Lower lobe of right lung (tissue), 2 donors: ENCODE results near the gene CDKN1C. TPM values are rescaled to one million over a fixed set of nuclear protein-coding genes. Genes with fewer than 3 reads are reported as not detected.

Experiments
- ATAC-seq, 2 donors: fragments of 200-7000 bp; cut with Tn5 transposase; one replicate each; pipeline ENCODE4 v1.9.1; 2020 to 2022; ENCODE audit warnings: mild to moderate bottlenecking in 2 of 2, moderate library complexity in 2 of 2
- DNase-seq: peaks from one replicate; pipeline ENCODE4 v3.0.0-alpha.2; 2020
- H3K27ac ChIP-seq: fragments of 200-600 bp; one replicate; pipeline ENCODE4 v1.8.0; 2022
- H3K27me3 ChIP-seq: fragments of 200-600 bp; one replicate; pipeline ENCODE4 v1.8.0; 2022; ENCODE audit warnings: low read depth
- H3K36me3 ChIP-seq: fragments of 200-600 bp; one replicate; pipeline ENCODE4 v1.8.0; 2022; ENCODE audit warnings: mild to moderate bottlenecking
- H3K4me1 ChIP-seq: fragments of 200-600 bp; one replicate; pipeline ENCODE4 v1.8.0; 2022
- H3K4me3 ChIP-seq: fragments of 200-600 bp; one replicate; pipeline ENCODE4 v1.8.0; 2022; ENCODE audit warnings: mild to moderate bottlenecking
- H3K9me3 ChIP-seq: fragments of 200-600 bp; one replicate; pipeline ENCODE4 v1.8.0; 2022
- intact Hi-C: fragments of 100-400 bp; cut with DNase I; formaldehyde crosslinking; loops from one replicate; pipeline ENCODE4 v1.11.0; 2022
- total RNA-seq: library from RNA; stranded (reverse); fragmentation: NEBNext Ultra II Directional; extraction: Animal tissue kit (Norgen Biotek cat#: 25700); gene quantifications from one replicate; pipeline ENCODE4 v1.2.1, GENCODE V29; 2021
- TF ChIP-seq, protein P1 (sequence below): fragments of 200-600 bp; IDR thresholded peaks from one replicate; pipeline ENCODE4 v1.8.0; 2022; ENCODE audit warnings: antibody characterized with exemption, mild to moderate bottlenecking
- donor health status: DM: no; HTN: yes; CAD: no; lungs with severe emphysema.

The CDKN1C gene
- total RNA-seq, 1 donor from 2014 or later, result 39.5 TPM

GRCh38 chr11:2924821-2925675, 39.5 kb upstream of the CDKN1C start:
- TF ChIP-seq, protein P1, sequence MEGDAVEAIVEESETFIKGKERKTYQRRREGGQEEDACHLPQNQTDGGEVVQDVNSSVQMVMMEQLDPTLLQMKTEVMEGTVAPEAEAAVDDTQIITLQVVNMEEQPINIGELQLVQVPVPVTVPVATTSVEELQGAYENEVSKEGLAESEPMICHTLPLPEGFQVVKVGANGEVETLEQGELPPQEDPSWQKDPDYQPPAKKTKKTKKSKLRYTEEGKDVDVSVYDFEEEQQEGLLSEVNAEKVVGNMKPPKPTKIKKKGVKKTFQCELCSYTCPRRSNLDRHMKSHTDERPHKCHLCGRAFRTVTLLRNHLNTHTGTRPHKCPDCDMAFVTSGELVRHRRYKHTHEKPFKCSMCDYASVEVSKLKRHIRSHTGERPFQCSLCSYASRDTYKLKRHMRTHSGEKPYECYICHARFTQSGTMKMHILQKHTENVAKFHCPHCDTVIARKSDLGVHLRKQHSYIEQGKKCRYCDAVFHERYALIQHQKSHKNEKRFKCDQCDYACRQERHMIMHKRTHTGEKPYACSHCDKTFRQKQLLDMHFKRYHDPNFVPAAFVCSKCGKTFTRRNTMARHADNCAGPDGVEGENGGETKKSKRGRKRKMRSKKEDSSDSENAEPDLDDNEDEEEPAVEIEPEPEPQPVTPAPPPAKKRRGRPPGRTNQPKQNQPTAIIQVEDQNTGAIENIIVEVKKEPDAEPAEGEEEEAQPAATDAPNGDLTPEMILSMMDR, result no peak
- ATAC-seq, result no peak
- Histone ChIP-seq H3K9me3 (no peaks in the 10 kb centered on the region), H3K27ac (no peak overlapping the region), H3K27me3 (peaks cover 14% of the 10 kb centered on the region), H3K4me1 (peaks cover 18% of the 10 kb centered on the region), H3K36me3 (no peaks in the 10 kb centered on the region), H3K4me3 (no peak overlapping the region)
- intact Hi-C loops, result no loop called here
- peak; percentile 24 for DNase-seq

DNA sequence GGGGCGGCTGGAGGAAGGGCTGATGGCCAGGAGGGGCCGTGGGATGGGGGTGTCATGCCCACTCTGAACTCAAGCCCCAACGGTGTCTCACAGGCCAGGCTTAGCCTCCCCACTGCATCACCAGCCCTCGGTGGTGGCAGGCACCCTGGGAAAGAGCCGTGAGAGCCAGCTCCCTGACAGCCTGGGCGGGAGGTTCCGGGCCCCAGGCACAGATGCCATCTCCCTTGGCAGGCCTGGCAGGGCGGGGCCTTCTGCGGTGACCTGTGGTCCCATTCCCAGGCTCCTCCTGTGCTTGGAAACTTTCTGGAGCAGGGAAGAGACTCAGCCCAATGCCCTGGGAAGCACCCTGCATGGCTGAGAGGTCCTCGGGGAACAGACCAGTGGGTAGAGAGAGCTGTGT, 38.8 kb upstream of the CDKN1C start:
- Histone ChIP-seq H3K9me3 (no peaks in the 10 kb centered on the region), H3K27ac (no peak overlapping the region), H3K36me3 (no peaks in the 10 kb centered on the region), H3K4me1 (peaks cover 13% of the 10 kb centered on the region), H3K4me3 (no peak overlapping the region), H3K27me3 (peaks cover 14% of the 10 kb centered on the region)
- TF ChIP-seq, protein P1, result no peak
- intact Hi-C loops, result no loop called here
- DNase-seq (no peak), ATAC-seq (no peak)

GRCh38 chr11:2923446-2924375, 38.1 kb upstream of the CDKN1C start:
- peak; percentile 68 for ATAC-seq

GRCh38 chr11:2922655-2923054, 37.1 kb upstream of the CDKN1C start:
- H3K9me3 ChIP-seq, result no peaks in the 10 kb centered on the region
- H3K27ac ChIP-seq, result no peak overlapping the region
- DNase-seq (no peak), ATAC-seq (no peak)
- intact Hi-C loops, result no loop called here
- H3K27me3 ChIP-seq, result peaks cover under 1% of the 10 kb centered on the region
- no peaks in the 10 kb centered on the region for H3K36me3 ChIP-seq
- TF ChIP-seq, protein P1, result no peak
- H3K4me1 ChIP-seq, result no peaks in the 10 kb centered on the region
- H3K4me3 ChIP-seq, result no peak overlapping the region

More at GRCh38 chr11:2923446-2924375, 38.1 kb upstream of the CDKN1C start:
- no peak for DNase-seq
- H3K9me3 ChIP-seq, result no peaks in the 10 kb centered on the region
- H3K36me3 ChIP-seq, result no peaks in the 10 kb centered on the region
- H3K4me3 ChIP-seq, result no peak overlapping the region
- H3K27ac ChIP-seq, result no peak overlapping the region
- H3K4me1 ChIP-seq, result peaks cover 8% of the 10 kb centered on the region
- intact Hi-C loops, result no loop called here
- peaks cover 11% of the 10 kb centered on the region for H3K27me3 ChIP-seq
- TF ChIP-seq, protein P1, result no peak

- ATAC-seq (no peak), DNase-seq (no peak)
- no peaks in the 10 kb centered on the region for H3K4me1 ChIP-seq
- no peaks in the 10 kb centered on the region for H3K27me3 ChIP-seq
- no peaks in the 10 kb centered on the region for H3K36me3 ChIP-seq
- no peak overlapping the region for H3K4me3 ChIP-seq
- no peaks in the 10 kb centered on the region for H3K9me3 ChIP-seq
- intact Hi-C loops, result no loop called here
- no peak overlapping the region for H3K27ac ChIP-seq
- TF ChIP-seq, protein P1, result no peak
Observed at GRCh38 chr11:2921742-2922493, 36.3 kb upstream of the CDKN1C start.
